HepG2 (cell line): ENCODE measurements around the gene BAG3. TPM values are rescaled to one million over a fixed set of nuclear protein-coding genes. Genes with fewer than 3 reads are reported as not detected.
A peak's percentile ranks its signal among the peaks of the same experiment; 100 is the strongest.

ENCODE experiments used
- ATAC-seq: fragments of 200-7000 bp; cut with Tn5 transposase; 3 replicates; pipeline ENCODE4 v1.9.1; 2020; ENCODE audit warnings: mild to moderate bottlenecking, moderate library complexity
- BruUV-seq: library from RNA; stranded (reverse); fragments of 400-500 nt; replicated peaks from 2 replicates; lab custom pipeline; 2021; lab: Mats Ljungman, UMichigan
- CTCF ChIA-PET: fragments of 300-600 bp; formaldehyde crosslinking; extraction: SDS; loops from one replicate; lab custom pipeline; 2021; ENCODE audit warnings: low total read pairs, inconsistent platforms, low intra/inter-chr PET ratio; lab: Yijun Ruan, JAX
- POLR2A ChIA-PET: fragments of 350-600 bp; sonication (Branson Sonifier 250); formaldehyde crosslinking; loops from one replicate; lab custom pipeline; 2020; ENCODE audit warnings: antibody characterized with exemption, inconsistent platforms; lab: Yijun Ruan, JAX
- DNase-seq: peaks from one replicate; pipeline ENCODE4 v3.0.0-alpha.2; 2015; ENCODE audit warnings: low spot score
- FAIRE-seq: peaks from 3 replicates; lab custom pipeline; 2011; peaks lifted over from hg19 to GRCh38; lab: Jason Lieb, UNC
- H2AFZ ChIP-seq: one replicate; pipeline ENCODE4 v1.6.1; 2011; ENCODE audit warnings: low read length, inconsistent platforms
- H3K27ac ChIP-seq: fragments of 300-600 bp; 3 replicates; pipeline ENCODE4 v1.8.0; 2011; ENCODE audit warnings: mixed run types, mild to moderate bottlenecking, mixed read lengths, low read length, inconsistent platforms; ENCODE audit not compliant: insufficient read depth; ENCODE audit errors: extremely low read length
- H3K27me3 ChIP-seq, 2 experiments: fragments of 200-600 bp in 1 of 2; 2 replicates in 1 of 2; 3 replicates in 1 of 2; pipeline versions ENCODE4 v1.6.0 to v1.8.0; 2011; ENCODE audit warnings: low read length in 2 of 2, mild to moderate bottlenecking in 2 of 2, moderate library complexity in 2 of 2, inconsistent platforms in 1 of 2; ENCODE audit not compliant: insufficient read depth in 2 of 2, control insufficient read depth in 1 of 2
- H3K36me3 ChIP-seq, 2 experiments: fragments of 200-600 bp in 1 of 2; replicated peaks in 1 of 2; 2 replicates in 1 of 2; 3 replicates in 1 of 2; pipeline versions ENCODE4 v1.5.1 to v1.8.0; 2011; ENCODE audit warnings: low read length in 2 of 2, inconsistent platforms in 1 of 2; ENCODE audit not compliant: insufficient read depth in 2 of 2, control insufficient read depth in 1 of 2
- H3K4me1 ChIP-seq: 2 replicates; pipeline ENCODE4 v1.5.1; 2012; ENCODE audit warnings: low read length, inconsistent platforms; ENCODE audit not compliant: insufficient read depth
- H3K4me2 ChIP-seq: 2 replicates; pipeline ENCODE4 v1.6.0; 2011; ENCODE audit warnings: low read depth, low read length, inconsistent platforms
- H3K4me3 ChIP-seq, 3 experiments: fragments of 200-600 bp in 1 of 3; sonication (generic), shearing (Covaris generic) in 1 of 3; replicated peaks in 1 of 3; 2 replicates each; pipeline ENCODE4 v1.5.1; 2011 to 2016; ENCODE audit warnings: low read length in 3 of 3, inconsistent platforms in 2 of 3, low read depth in 2 of 3, mild to moderate bottlenecking in 2 of 3, control low read depth in 1 of 3, mixed read lengths in 1 of 3; ENCODE audit not compliant: insufficient read depth in 1 of 3
- H3K79me2 ChIP-seq: one replicate; pipeline ENCODE4 v1.6.1; 2011; ENCODE audit warnings: low read length, inconsistent platforms; ENCODE audit not compliant: insufficient read depth
- H3K9ac ChIP-seq: 2 replicates; pipeline ENCODE4 v1.6.0; 2011; ENCODE audit warnings: mild to moderate bottlenecking, low read depth, low read length, inconsistent platforms; ENCODE audit not compliant: insufficient read depth
- H3K9me3 ChIP-seq: 2 replicates; pipeline ENCODE4 v1.5.1; 2012; ENCODE audit warnings: mild to moderate bottlenecking, low read length
- H4K20me1 ChIP-seq: 2 replicates; pipeline ENCODE4 v1.6.0; 2011; ENCODE audit warnings: inconsistent platforms, mild to moderate bottlenecking, low read length, moderate library complexity; ENCODE audit not compliant: insufficient read depth
- ASH2L ChIP-seq: fragments of 300-600, 200-600 bp; sonication (generic); IDR thresholded peaks from 2 replicates; pipeline ENCODE4 v1.7.0; 2017; ENCODE audit warnings: low read depth, mild to moderate bottlenecking, moderate library complexity, mixed read lengths, low read length; ENCODE audit not compliant: insufficient read length
- ATF7 ChIP-seq, 2 experiments: fragments of 450-650 bp in 1 of 2; sonication (generic) in 1 of 2; formaldehyde crosslinking in 1 of 2; IDR thresholded peaks; 2 replicates each; pipeline versions ENCODE4 v1.4.0 to v1.6.1; 2016 to 2020; ENCODE audit warnings: antibody characterized with exemption in 1 of 2, mild to moderate bottlenecking in 1 of 2, missing genetic modification reagents in 1 of 2
- ELF3 ChIP-seq: IDR thresholded peaks from 2 replicates; pipeline ENCODE4 v1.6.1; 2016; ENCODE audit warnings: missing genetic modification reagents, missing compliant biosample characterization
- FOXA3 ChIP-seq: IDR thresholded peaks from 2 replicates; pipeline ENCODE4 v1.6.1; 2016; ENCODE audit warnings: missing genetic modification reagents, missing compliant biosample characterization
- TBX2 ChIP-seq: sonication (generic); formaldehyde crosslinking; IDR thresholded peaks from 2 replicates; pipeline ENCODE4 v1.5.0; 2020; ENCODE audit warnings: missing genetic modification reagents, mild to moderate bottlenecking, borderline replicate concordance
- WGBS: methylation state at CpG from one replicate; pipeline ENCODE4 v1.1.6; 2017; ENCODE audit warnings: low lambda C conversion rate; 5-methylcytosine and 5-hydroxymethylcytosine counted together
- in situ Hi-C: cut with HindIII; loops from 2 replicates; pipeline ENCODE4 v1.10.0; 2017; ENCODE audit warnings: low pct_unique_long_range_greater_than_20kb; ENCODE audit not compliant: extremely low pct_ligation_motif_present
- intact Hi-C: fragments of 100-400 bp; cut with micrococcal nuclease; formaldehyde crosslinking; loops from one replicate; pipeline ENCODE4 v1.10.0; 2022; ENCODE audit not compliant: unreplicated experiment
- polyA plus RNA-seq, 8 experiments: library from polyadenylated mRNA; depleted of rRNA in 3 of 8; stranded (reverse) in 7 of 8; unstranded in 1 of 8; fragments of >200 nt; fragmentation: Illumina TruSeq in 4 of 8; extraction: Trizol in 4 of 8; gene quantifications; 2 replicates each; pipeline versions ENCODE4 v1.2.1 to v1.2.3, GENCODE V29; 2011 to 2016; ENCODE audit warnings: low read depth in 4 of 8, missing spikeins in 1 of 8, mixed read lengths in 1 of 8; ENCODE audit not compliant: insufficient read depth in 1 of 8
- total RNA-seq, 5 experiments: library from RNA; depleted of rRNA; stranded (reverse); fragments of >200 nt; fragmentation: Illumina TruSeq; extraction: Trizol; gene quantifications; 2 replicates each; pipeline ENCODE4 v1.2.3, GENCODE V29; 2016; ENCODE audit warnings: low read depth in 1 of 5
- TF ChIP-seq, protein P1 (sequence below): sonication (generic); formaldehyde crosslinking; IDR thresholded peaks from 2 replicates; pipeline ENCODE4 v1.4.0; 2020; ENCODE audit warnings: mild to moderate bottlenecking, missing genetic modification reagents
- TF ChIP-seq, protein P2 (sequence below): sonication (generic); formaldehyde crosslinking; IDR thresholded peaks from 2 replicates; pipeline ENCODE4 v1.4.0; 2020; ENCODE audit warnings: missing genetic modification reagents
- TF ChIP-seq, protein P3 (sequence below): sonication (generic); formaldehyde crosslinking; IDR thresholded peaks from 2 replicates; pipeline ENCODE4 v1.9.0; 2021; ENCODE audit warnings: missing genetic modification reagents, borderline replicate concordance

Gene BAG3
- total and polyA plus RNA-seq, 2 of the 13 experiments (the other 11 are each of a cell fraction or from before 2014, with no cell fraction given) = 2.9 to 6.7 TPM

DNA sequence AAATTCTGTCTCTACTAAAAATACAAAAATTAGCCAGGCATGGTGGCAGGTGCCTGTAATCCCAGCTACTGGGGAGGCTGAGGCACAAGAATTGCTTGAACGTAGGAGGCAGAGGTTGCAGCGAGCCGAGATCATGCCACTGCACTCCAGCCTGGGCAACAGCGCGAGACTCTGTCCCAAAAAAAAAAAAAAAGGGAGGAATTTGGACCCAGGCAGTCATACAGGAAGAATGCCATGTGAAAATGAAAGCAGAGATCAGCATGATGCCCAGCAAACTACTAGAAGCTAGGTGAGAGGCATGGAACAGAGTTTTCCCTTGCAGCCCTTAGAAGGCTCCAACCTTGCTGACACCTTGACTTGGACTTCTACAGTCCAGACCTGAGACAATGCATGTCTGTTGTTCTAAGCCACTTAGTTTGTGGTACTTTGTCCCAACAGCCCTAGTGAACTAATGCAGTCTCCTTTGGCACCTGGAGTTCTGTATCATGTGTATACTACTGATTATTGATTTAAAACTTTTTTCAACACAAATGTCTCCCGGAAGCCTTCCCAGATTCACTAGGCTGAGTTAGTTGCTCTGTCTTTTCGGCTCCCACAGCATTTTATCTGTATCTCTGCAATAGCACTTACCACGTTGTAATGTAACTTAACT, 10.2 kb upstream of the BAG3 start (continued):
- peak; percentile 26; the same call in 1 of the 2 replicates for TF ChIP-seq ELF3 (CRISPR knock-in tag)

DNA sequence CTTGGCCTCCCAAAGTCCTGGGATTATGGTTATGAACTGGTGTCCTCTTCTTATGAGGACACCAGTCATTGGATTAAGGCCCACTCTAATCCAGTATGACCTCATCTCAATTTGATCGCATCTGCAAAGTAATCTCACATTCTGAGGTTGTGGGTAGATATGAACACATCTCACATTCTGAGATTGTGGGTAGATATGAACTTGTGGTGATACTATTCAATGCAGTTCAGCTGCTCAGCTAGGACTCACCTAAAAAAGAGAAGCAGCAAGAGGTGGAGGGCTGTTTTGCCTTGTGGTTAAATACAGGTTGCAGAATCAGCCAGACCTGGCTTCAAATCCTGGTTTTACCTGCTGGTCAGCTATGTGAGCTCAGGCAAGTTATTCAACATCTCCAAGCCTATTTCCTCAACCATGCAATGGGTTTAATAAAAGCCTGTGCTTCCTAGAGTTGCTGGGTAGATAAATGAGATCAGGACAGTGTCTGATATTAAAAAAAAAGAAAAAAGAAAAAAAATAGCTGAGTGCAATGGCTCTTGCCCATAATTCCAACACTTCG, 8.5 kb upstream of the BAG3 start:
- Histone ChIP-seq H4K20me1 (no peaks in the 10 kb centered on the region), H3K27ac (no peak overlapping the region), H3K4me1 (peaks cover 79% of the 10 kb centered on the region), H3K27me3 (no peaks in the 10 kb centered on the region; a peak in 1 of 5 replicates), H3K4me3 (no peak overlapping the region), H3K79me2 (no peaks in the 10 kb centered on the region), H3K4me2 (peak overlapping the region; percentile 72; the same call in 1 of the 2 replicates), H2AFZ (no peak overlapping the region), H3K36me3 (no peaks in the 10 kb centered on the region), H3K9ac (no peak overlapping the region), H3K9me3 (no peaks in the 10 kb centered on the region)
- intact Hi-C loops (loop anchor here (2.0 kb wide), 1 partner anchor 34 kb away; no protein-coding TSS in a partner anchor), in situ Hi-C loops (no loop called here)
- ChIA-PET POLR2A (interaction anchor here (1.0 to 1.3 kb wide), 4 partner anchors 9 to 231 kb away, joined by 3 to 4 read pairs (median 4); partner anchors contain the start of genes BAG3 and MCMBP), CTCF (no interaction called here)
- WGBS = 89% methylated on average over 2 of the region's 2 CpGs
- TF ChIP-seq TBX2 (CRISPR knock-in tag) (no peak), FOXA3 (CRISPR knock-in tag) (no peak), ASH2L (no peak), ATF7 (IDR thresholded peaks at IDR 0.05) (peak; percentile 45), ATF7 (CRISPR knock-in tag; IDR thresholded peaks at IDR 0.05) (no peak)
- TF ChIP-seq, protein P1, sequence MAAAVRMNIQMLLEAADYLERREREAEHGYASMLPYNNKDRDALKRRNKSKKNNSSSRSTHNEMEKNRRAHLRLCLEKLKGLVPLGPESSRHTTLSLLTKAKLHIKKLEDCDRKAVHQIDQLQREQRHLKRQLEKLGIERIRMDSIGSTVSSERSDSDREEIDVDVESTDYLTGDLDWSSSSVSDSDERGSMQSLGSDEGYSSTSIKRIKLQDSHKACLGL (CRISPR knock-in tag) = no peak
- TF ChIP-seq, protein P2, sequence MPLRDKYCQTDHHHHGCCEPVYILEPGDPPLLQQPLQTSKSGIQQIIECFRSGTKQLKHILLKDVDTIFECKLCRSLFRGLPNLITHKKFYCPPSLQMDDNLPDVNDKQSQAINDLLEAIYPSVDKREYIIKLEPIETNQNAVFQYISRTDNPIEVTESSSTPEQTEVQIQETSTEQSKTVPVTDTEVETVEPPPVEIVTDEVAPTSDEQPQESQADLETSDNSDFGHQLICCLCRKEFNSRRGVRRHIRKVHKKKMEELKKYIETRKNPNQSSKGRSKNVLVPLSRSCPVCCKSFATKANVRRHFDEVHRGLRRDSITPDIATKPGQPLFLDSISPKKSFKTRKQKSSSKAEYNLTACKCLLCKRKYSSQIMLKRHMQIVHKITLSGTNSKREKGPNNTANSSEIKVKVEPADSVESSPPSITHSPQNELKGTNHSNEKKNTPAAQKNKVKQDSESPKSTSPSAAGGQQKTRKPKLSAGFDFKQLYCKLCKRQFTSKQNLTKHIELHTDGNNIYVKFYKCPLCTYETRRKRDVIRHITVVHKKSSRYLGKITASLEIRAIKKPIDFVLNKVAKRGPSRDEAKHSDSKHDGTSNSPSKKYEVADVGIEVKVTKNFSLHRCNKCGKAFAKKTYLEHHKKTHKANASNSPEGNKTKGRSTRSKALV = no peak
- TF ChIP-seq, protein P3, sequence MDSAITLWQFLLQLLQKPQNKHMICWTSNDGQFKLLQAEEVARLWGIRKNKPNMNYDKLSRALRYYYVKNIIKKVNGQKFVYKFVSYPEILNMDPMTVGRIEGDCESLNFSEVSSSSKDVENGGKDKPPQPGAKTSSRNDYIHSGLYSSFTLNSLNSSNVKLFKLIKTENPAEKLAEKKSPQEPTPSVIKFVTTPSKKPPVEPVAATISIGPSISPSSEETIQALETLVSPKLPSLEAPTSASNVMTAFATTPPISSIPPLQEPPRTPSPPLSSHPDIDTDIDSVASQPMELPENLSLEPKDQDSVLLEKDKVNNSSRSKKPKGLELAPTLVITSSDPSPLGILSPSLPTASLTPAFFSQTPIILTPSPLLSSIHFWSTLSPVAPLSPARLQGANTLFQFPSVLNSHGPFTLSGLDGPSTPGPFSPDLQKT (CRISPR knock-in tag) = no peak
- DNase-seq = no peak
- no TSS peak for BruUV-seq
- ATAC-seq = no peak
- no peak for FAIRE-seq
